ENCODE results near the gene CFAP57.

The CFAP57 gene

GRCh38 chr1:43302721-43303470 lies 130.8 kb downstream of the CFAP57 start:
- no peak for DNase-seq

- no peak for DNase-seq
Measured at GRCh38 chr1:43303471-43304313, 131.6 kb downstream of the CFAP57 start.
